HL-60 (cell line): Measurements from ENCODE around the gene WNT7A.

Source experiments
- CTCF ChIP-seq: IDR thresholded peaks from one replicate; pipeline ENCODE4 v1.5.1; 2011; ENCODE audit warnings: low read length, control low read depth, inconsistent platforms; ENCODE audit not compliant: insufficient read depth
- POLR2AphosphoS5 ChIP-seq: IDR thresholded peaks from 2 replicates; pipeline ENCODE4 v1.6.1; 2012; ENCODE audit warnings: low read depth
- REST ChIP-seq: IDR thresholded peaks from 2 replicates; pipeline ENCODE4 v1.6.1; 2012; ENCODE audit warnings: low read depth; ENCODE audit not compliant: insufficient replicate concordance
- SPI1 ChIP-seq: IDR thresholded peaks from 2 replicates; pipeline ENCODE4 v1.6.1; 2012; ENCODE audit warnings: low read depth, mild to moderate bottlenecking, borderline replicate concordance

DNA sequence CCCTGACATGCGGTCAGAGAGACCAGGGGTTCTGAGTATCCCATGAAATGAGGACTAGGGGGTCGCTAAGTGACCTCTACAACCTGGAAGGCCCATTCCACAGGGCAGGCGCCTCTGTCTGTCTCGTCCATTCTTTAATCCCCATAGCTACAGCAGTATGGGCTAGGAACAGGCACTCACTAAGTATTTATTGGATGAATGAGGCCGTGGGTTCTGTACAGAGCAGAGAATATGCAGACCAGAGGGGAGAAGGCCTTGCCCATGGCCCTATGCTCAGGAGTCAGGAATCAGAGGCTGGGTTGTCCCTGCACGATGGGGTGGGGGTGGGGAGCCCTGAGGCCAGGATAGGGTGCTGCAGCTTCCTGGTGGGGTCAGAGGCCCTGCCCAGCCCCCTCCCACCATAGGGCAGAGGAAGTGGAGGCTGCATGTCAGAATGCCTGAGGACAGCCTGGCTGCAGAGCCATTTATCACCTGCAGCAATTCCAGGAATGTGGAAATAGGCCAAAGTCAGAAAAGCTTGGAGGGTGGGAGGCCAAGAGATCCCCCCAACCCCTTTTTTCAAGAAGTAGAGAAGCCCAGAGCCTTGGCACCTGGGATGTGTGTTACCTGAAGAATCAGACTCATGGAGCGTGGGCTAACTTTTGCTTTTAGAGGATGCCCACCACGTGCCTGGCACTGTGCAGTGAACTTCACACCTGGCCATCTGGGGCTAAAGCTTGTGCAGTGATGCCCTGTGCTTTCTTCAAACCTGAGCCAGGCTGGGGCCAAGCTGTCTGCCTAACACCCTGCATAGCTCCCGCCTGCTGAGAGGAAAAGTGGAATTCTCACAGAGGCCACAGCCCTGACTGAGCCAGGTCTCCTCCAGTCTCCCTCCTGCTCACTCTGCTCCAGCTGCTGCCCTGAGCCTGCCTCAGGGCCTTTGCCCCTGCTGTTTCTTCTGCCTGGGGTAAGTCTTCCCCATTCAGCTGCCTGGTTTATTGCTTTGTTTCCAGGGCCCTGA is 109.4 kb downstream of the WNT7A start:
- no peak for TF ChIP-seq CTCF
- TF ChIP-seq REST = no peak
- no peak for TF ChIP-seq POLR2AphosphoS5
- no peak for TF ChIP-seq SPI1
